ENCODE data around the gene BLCAP.
"Not testable (repeated sequence)": the region's sequence is repeated elsewhere in the genome, so short reads cannot be mapped to it uniquely, and the experiment has no call there.

Gene BLCAP

GRCh38 chr20:37511610-37512275 lies 15.9 kb downstream of the BLCAP start:
- DNase-seq: no peak

GRCh38 chr20:37510226-37510625 lies 17.4 kb downstream of the BLCAP start:
- DNase-seq: no peak

GRCh38 chr20:37506152-37506725 lies 21.4 kb downstream of the BLCAP start:
- DNase-seq: no peak

- DNase-seq: no peak
Measured at GRCh38 chr20:37505263-37506151, 22.2 kb downstream of the BLCAP start.

GRCh38 chr20:37504404-37505096 lies 23.1 kb downstream of the BLCAP start:
- no peak for DNase-seq

- no peak for DNase-seq
Measured at GRCh38 chr20:37503256-37503927, 24.3 kb downstream of the BLCAP start.

GRCh38 chr20:37502654-37503053 lies 25.0 kb downstream of the BLCAP start:
- DNase-seq: no peak

GRCh38 chr20:37501940-37502339 lies 25.7 kb downstream of the BLCAP start:
- DNase-seq: no peak

GRCh38 chr20:37500311-37500710 lies 27.4 kb downstream of the BLCAP start:
- no peak for DNase-seq

- DNase-seq: no peak
Measured at GRCh38 chr20:37498066-37498665, 29.5 kb downstream of the BLCAP start.

- DNase-seq: no peak
Measured at GRCh38 chr20:37494796-37495195, 32.9 kb downstream of the BLCAP start.

- no peak for DNase-seq
Measured at GRCh38 chr20:37494301-37494700, 33.4 kb downstream of the BLCAP start.

- no peak for DNase-seq
Measured at GRCh38 chr20:37492945-37493344, 34.7 kb downstream of the BLCAP start.

- DNase-seq: no peak
Measured at GRCh38 chr20:37492096-37492625, 35.5 kb downstream of the BLCAP start.

GRCh38 chr20:37490663-37491350 lies 36.9 kb downstream of the BLCAP start:
- no peak for DNase-seq

- not testable (repeated sequence) for DNase-seq
Measured at GRCh38 chr20:37486209-37486608, 41.5 kb downstream of the BLCAP start.

- DNase-seq: no peak
Measured at GRCh38 chr20:37484331-37484730, 43.3 kb downstream of the BLCAP start.

- DNase-seq: no peak
Measured at GRCh38 chr20:37481610-37482009, 46.1 kb downstream of the BLCAP start.

- no peak for DNase-seq
Measured at GRCh38 chr20:37480919-37481318, 46.8 kb downstream of the BLCAP start.

GRCh38 chr20:37479925-37480691 lies 47.6 kb downstream of the BLCAP start:
- DNase-seq: no peak

GRCh38 chr20:37479266-37479665 lies 48.4 kb downstream of the BLCAP start:
- no peak for DNase-seq
